BE2C (cell line): ENCODE results near the gene ADAMTS5.
A peak's percentile ranks its signal among the peaks of the same experiment; 100 is the strongest.

Experiments used
- DNase-seq: peaks from one replicate; pipeline ENCODE4 v3.0.0-alpha.2; 2020
- H3K27me3 ChIP-seq: fragments of 250-450 bp; sonication (Bioruptor Pico); 2 replicates; pipeline ENCODE4 v1.5.1; 2020; ENCODE audit warnings: mild to moderate bottlenecking
- H3K36me3 ChIP-seq: fragments of 250-450 bp; sonication (Bioruptor Pico); 2 replicates; pipeline ENCODE4 v1.5.1; 2020; ENCODE audit warnings: mild to moderate bottlenecking
- H3K4me1 ChIP-seq: fragments of 250-450 bp; sonication (Bioruptor Pico); 2 replicates; pipeline ENCODE4 v1.5.1; 2020
- H3K4me3 ChIP-seq: 2 replicates; pipeline ENCODE4 v1.5.1; 2011; ENCODE audit warnings: low read depth, low read length
- H3K9me3 ChIP-seq: fragments of 250-450 bp; sonication (Bioruptor Pico); 2 replicates; pipeline ENCODE4 v1.5.1; 2020
- CTCF ChIP-seq: IDR thresholded peaks from 2 replicates; pipeline ENCODE4 v1.5.1; 2012; ENCODE audit warnings: mild to moderate bottlenecking, low read depth, low read length

The ADAMTS5 gene

GRCh38 chr21:26945916-26946675 is 20.8 kb downstream of the ADAMTS5 start:
- Histone ChIP-seq H3K4me3 (no peak overlapping the region), H3K36me3 (no peaks in the 10 kb centered on the region), H3K27me3 (no peaks in the 10 kb centered on the region), H3K9me3 (no peaks in the 10 kb centered on the region), H3K4me1 (no peaks in the 10 kb centered on the region; the same call in 1 of the 2 replicates)
- no peak for DNase-seq
- no peak for TF ChIP-seq CTCF

- H3K9me3 ChIP-seq: no peaks in the 10 kb centered on the region
- peaks cover 3% of the 10 kb centered on the region; the same call in 1 of the 2 replicates for H3K4me1 ChIP-seq
- H3K27me3 ChIP-seq: no peaks in the 10 kb centered on the region
- no peak for DNase-seq
- no peaks in the 10 kb centered on the region for H3K36me3 ChIP-seq
- no peak for TF ChIP-seq CTCF
- no peak overlapping the region for H3K4me3 ChIP-seq
Observed at GRCh38 chr21:26943921-26944320, 23.0 kb downstream of the ADAMTS5 start.

GRCh38 chr21:26941421-26941820 is 25.5 kb downstream of the ADAMTS5 start:
- Histone ChIP-seq H3K4me3 (no peak overlapping the region), H3K4me1 (peaks cover 3% of the 10 kb centered on the region; the same call in 1 of the 2 replicates), H3K36me3 (no peaks in the 10 kb centered on the region), H3K27me3 (no peaks in the 10 kb centered on the region), H3K9me3 (no peaks in the 10 kb centered on the region)
- no peak for DNase-seq
- TF ChIP-seq CTCF: no peak

GRCh38 chr21:26939601-26940111 is 27.2 kb downstream of the ADAMTS5 start:
- Histone ChIP-seq H3K36me3 (no peaks in the 10 kb centered on the region), H3K27me3 (no peaks in the 10 kb centered on the region), H3K4me1 (peaks cover 3% of the 10 kb centered on the region; the same call in 1 of the 2 replicates), H3K4me3 (no peak overlapping the region), H3K9me3 (no peaks in the 10 kb centered on the region)
- TF ChIP-seq CTCF: no peak
- peak; percentile 34 for DNase-seq

- no peak overlapping the region for H3K4me3 ChIP-seq
Observed at GRCh38 chr21:26936641-26937040, 30.2 kb downstream of the ADAMTS5 start.

More at GRCh38 chr21:26936641-26937040, 30.2 kb downstream of the ADAMTS5 start:
- no peak for DNase-seq
- no peaks in the 10 kb centered on the region for H3K27me3 ChIP-seq
- no peak for TF ChIP-seq CTCF
- no peaks in the 10 kb centered on the region for H3K9me3 ChIP-seq
- H3K4me1 ChIP-seq: peaks cover 8% of the 10 kb centered on the region; the same call in 1 of the 2 replicates
- H3K36me3 ChIP-seq: no peaks in the 10 kb centered on the region
